GM21619 (cell line): Measurements from ENCODE around the gene DYNLT1.
"Not testable (repeated sequence)": the region's sequence is repeated elsewhere in the genome, so short reads cannot be mapped to it uniquely, and the experiment has no call there.

ENCODE experiments used
- ATAC-seq: cut with Tn5 transposase; IDR thresholded peaks from one replicate; pipeline ENCODE4 v1.9.1; 2021; ENCODE audit not compliant: unreplicated experiment

The DYNLT1 gene

GRCh38 chr6:158624684-158625682, 19.6 kb downstream of the DYNLT1 start:
- ATAC-seq, result no peak

DNA sequence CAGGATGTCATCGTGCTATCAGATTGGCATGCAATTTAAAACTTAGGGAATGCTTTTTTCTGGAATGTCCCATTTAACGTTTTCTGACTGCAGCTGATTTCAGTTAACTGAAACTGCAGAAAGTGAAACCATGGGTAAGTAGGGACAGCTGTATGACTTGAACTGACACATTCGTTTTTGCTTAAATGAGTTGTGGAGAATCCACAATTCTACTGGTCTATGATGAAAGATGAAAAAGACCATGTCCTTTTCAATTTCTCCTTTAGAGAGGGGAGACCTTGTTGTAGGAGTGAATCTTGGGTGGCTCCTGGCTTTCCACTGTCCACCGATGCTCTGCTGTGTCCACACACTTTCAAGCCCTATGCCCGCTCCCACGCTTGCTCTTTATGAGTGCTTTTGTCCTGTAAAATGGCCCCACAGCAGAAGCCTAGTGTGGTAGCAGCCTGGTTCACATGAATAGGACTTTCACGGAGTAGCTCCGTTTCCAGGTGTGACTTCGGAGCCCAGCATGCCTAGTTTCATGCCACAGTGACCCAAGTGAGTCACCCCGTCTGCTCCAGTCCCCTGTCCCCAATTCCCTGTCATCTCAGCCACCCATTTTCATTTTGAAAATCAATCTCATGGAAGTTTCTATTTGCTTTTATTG, 21.9 kb downstream of the DYNLT1 start:
- no peak for ATAC-seq

DNA sequence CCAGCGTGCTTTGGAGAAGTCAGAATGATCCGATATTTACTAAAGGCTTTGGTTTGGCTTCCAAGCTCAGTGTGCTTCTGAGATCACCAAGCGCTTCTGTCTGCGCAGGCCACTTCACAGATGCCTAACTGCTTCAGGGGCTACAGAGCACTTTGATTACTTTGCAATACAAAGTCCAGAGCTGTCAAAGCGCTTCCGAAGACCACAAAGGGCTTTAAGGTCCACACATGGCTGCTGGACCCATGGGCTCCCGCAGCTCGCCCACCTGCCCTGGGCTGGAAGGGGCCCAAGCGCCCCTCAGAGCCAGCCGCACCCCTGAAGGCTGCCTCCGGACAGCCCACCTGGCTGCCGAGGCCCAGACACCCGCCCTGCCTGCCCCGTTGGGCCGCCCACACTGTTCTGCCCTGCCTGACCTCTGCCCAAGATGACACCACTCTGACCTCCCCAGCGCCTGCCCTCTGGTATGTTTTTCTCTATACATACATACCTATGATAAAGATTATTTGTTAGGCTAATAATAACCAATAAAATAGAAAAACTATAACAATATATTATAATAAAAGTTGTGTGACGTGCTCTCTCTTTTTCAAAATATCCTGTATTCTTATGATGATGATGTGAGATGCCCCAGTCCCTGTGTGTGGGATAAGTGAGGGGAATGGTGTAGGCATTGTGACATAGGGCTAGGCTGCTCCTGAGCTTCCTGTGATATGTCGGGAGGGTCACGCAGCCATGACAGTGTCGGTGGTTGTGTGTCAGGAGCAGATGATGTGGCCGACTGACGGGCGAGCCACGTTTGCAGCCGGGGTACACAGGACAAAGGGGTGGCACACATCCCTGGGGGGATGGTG, 22.6 kb downstream of the DYNLT1 start:
- ATAC-seq, result no peak

- ATAC-seq, result no peak
These were observed 23.4 kb downstream of the DYNLT1 start for GRCh38 chr6:158620963-158621693.

- no peak for ATAC-seq
These were observed 24.4 kb downstream of the DYNLT1 start for GRCh38 chr6:158619922-158620801.

- ATAC-seq, result not testable (repeated sequence)
These were observed 26.3 kb downstream of the DYNLT1 start for GRCh38 chr6:158618289-158618688.

DNA sequence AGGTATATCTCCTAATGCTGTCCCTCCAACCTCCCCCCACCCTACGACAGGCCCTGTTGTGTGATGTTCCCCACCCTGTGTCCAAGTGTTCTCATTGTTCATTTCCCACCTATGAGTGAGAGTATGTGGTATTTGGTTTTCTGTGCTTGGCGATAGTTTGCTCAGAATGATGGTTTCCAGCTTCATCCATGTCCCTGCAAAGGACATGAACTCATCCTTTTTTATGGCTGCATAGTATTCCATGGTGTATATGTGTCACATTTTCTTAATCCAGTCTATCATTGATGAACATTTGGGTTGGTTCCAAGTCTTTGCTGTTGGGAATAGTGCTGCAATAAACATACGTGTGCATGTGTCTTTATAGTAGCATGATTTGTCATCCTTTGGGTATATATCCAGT, 29.9 kb downstream of the DYNLT1 start:
- not testable (repeated sequence) for ATAC-seq

DNA sequence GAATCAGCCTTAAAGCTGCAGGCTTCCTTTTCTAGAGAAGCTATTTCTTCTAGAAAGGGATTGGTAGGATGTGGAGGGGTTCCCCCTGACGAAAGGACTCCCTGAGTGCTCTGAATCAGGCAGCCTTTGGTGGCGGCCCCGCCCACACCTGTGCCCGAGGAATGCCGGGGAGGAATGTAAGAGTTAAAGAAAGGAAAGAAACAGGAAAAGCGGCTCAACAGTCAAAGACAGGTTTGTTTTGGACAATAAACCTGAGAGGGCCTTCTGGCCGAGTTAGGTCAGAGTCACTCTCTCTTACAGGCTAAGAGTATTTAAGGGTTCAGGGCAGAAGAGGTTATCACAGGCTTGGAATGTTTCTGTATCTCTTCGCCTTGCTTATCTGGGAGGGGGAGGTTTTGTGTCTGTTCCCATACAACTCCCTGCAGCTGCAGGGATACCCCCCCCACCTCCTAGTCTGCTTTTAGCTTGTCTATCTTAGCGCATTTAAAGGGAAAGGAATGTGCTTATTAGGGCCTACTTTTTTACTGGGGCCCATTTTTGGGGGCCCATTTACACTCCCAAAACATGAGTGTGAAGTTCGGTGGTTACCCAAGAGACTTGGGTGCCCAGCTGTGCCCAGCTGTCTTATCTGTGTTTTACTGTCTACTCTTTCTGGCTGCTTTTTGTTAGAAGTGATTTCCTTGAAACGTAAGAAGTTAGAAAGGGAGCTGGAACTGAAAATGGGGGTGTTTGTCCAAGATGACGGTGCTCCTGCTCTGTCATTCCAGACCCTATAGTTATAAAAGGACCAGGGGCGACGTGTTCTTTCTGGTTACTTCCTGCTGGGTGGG, 32.8 kb downstream of the DYNLT1 start:
- ATAC-seq, result no peak

DNA sequence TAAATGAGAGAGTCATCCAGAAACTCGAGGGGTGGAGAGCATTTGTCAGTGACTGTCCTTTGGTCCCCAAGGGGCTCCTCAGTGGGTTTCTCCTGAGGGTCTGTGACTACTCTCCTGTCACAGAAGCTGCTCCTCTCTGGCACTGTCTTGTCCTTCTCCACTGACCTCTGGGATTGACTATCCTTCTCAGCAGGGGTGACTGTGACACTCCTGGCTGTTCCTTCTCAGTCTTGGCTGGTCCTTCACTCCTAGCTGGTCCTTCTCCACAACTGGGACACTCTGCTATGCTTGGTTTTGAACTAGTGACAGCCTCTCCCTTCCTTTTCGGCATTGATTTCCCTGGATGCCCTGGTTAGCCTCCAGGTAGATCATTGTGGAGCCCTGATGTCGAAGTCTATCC, 33.5 kb downstream of the DYNLT1 start:
- no peak for ATAC-seq

DNA sequence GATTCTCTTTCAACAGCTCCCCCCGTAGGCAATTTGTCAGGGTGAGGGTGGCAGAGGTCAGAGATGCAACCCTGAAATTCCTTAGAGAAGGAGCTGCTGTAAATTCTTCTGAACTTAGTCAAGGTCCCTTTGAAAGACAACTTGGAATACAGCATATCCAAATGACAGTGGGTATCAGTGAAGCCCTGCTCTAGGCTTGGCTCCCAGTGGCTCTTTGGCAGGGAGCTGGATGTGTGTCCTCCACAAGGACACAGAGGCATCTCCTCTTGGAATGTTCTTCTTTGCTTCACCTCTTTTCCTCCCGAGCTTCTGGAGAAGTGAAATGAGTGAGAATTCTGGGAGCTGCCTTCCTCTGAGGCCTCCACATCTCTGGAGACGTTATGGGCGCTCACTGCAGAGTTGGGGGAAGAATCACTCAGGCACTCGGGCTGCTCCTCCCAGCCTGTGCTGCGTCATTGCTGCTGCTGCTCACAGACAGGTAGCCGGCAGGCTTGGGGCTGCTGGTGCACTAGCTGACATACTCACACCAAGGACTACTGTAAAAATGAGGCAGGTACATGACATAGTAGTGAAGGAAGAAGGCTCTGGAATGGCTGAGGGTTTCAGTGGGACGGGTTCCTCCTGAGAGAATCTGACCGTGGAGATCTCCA, 34.1 kb downstream of the DYNLT1 start:
- no peak for ATAC-seq

DNA sequence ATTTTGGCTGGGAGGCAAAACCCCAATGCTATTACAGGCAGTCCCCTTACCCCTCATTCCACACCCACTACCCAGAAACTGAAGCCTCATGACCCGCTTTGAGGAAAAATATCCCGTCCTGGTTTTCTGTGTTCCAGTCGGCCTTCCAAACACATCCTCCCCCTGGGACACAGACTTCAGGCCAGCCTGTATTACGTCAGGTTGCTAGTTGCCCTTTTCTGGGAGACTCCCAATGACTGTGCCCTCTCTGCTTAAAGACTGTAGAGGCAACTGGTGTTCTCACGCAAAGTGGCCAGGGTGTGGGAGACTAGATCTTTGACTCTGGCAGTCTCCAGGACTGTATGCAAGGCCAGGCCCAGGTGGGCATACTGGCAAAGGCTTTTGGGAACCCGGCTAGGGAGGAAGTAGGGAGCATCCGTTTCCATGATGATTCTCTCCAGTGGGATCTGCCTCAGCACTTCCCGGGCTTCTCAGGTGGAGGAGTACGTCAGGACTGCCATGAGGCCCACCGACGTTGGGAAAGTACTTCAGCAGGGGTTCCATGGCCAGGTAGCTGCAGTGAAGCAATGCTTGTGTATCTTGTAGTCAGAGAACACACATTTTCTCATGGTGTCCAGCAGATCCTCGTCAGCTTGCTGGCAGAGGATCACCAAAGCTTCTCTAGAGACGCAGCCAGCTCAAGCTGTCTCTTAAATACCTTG, 34.9 kb downstream of the DYNLT1 start:
- ATAC-seq, result no peak

DNA sequence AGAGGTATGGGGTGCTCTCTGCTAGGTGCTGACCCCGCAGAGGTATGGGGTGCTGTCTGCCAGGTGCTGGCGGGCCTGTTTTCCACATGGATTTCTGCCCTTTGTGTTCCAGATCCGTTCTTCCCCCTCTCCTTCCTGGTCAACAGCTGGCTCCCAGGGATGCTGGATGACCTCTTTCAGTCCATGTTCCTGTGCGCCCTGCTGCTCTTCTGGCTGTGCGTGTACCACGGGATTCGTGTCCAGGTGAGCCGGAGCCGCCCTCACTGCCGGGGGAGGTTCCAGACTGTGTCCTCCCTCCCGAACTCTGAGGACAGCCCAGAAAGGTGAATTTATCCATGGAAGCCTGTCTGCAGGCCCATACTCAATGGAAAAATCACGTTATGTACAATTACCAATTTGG, 36.3 kb downstream of the DYNLT1 start:
- ATAC-seq, result no peak

DNA sequence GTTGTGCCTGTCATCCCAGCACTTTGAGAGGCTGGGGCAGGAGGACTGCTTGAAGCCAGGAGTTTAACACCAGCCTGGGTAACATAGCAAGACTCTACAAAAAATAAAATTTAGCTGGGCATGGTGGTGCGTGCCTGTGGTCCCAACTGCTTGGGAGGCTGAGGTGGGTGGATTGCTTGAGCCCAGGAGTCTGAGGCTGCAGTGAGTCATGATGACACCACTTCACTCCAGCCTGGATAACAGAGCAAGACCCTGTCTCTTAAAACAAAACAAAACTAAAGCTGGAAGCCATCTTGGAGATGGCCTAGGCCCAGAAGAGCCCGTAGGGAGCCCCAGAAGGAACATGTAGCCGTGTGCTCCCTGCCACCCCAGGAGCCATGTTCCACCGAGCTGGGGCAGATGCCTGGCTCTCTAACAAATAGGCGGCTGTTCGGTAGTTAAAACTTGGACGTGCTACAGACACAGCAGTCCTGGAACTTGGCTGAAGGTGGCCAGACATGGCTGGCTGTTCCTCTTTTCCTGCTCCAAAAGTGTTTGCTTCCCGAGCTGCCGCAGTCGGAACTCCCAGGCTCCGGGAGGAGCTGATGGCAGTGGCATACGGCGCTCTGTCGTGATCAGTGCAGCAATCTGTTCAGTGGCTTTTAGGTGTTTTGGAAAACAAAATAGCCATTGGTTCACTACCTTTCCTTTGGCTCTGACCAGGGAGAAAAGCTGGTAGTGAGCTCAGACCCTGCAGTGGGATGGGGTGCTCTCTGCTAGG, 37.0 kb downstream of the DYNLT1 start:
- ATAC-seq, result no peak

DNA sequence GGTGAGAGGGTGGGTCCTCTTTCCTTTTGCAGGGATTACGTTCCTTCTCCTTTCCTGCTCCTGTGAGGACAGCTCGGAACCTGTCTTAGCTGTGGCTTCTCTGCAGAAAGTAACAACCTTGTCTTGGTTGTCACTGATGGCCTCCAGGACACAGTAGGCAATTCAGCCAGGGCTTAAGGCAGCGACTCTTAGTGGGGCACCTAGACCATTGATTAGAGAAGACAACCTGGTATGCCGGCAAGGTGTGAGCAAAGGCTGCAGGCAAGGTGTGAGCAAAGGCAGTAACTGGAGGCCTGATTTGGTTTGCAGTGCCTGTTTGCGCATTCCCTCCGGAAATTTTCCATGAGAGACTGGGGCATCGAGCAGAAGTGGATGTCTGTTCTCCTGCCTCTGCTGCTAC, 37.6 kb downstream of the DYNLT1 start:
- no peak for ATAC-seq

DNA sequence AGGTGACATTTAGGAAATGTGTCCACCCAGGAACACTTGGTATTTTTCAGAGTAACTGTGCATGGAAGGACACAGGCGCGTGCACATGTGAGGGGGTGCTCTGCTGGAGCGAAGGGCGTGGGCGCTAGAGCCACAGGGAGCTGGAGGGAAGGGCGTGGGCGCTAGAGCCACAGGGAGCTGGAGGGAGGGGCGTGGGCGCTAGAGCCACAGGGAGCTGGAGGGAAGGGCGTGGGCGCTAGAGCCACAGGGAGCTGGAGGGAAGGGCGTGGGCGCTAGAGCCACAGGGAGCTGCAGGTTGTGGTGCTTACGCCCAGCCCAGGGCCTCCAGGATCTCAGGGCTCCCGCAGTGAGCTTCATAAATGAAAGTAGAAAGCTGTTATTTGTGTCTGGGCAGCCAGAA, 38.5 kb downstream of the DYNLT1 start:
- not testable (repeated sequence) for ATAC-seq

DNA sequence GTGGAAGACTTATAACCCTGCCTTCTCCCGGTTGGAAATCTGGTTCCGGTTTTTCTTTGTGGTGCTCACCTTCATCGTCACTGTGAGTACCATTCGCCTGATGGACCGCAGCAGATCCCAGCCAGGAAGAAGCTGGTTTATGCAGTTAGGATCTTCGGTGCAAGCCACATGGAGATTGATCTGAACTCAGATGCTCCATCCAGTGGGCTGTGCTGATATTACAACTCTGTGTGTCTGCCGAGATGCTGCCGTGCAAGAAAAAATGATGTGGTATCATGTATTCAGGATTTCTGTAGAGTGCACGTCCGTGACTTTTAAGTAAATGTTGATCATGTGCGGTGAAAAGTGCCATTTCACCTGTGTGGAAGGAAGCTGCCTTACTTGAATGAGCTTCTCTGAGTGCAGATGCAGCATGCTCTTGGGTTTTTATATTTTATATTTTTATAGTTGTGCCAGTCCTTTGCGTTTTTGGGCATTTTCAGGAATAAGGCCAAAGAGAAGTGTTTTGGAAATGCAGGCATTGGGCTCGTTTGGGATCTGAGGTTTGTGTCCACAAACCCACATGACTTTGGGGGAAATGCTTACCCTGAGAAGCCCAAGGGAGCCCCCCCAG, 39.2 kb downstream of the DYNLT1 start:
- no peak for ATAC-seq

- ATAC-seq, result no peak
These were observed 40.5 kb downstream of the DYNLT1 start for GRCh38 chr6:158604048-158604406.
